ENCODE data around the gene NTM. TPM values are rescaled to one million over a fixed set of nuclear protein-coding genes. Genes with fewer than 3 reads are reported as not detected.
A peak's percentile ranks its signal among the peaks of the same experiment; 100 is the strongest.

The NTM gene
- total RNA-seq, 1 donor from 2014 or later: 2.9 TPM

DNA sequence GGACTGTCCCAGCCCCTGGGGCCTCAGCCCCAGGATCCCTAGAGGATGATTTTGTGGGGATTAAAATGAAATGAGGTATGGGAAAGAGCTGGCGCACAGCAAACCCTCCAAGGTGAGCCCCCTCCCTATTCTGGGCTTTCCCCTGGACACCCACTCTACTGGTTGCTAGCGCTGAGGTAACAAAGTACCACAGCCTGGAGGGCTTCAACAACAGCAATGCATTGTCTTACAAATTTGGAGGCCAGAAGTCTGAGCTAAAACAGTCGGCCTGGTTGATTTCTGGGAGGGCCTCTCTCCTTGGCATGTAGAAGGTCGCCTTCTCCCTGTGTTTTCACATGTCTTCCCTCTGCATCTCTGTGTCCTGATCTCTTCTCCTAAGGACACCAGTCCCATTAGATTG lies 913.6 kb downstream of the NTM start:
- no peak for DNase-seq (ENCODE audit: low spot score)

- no peak for DNase-seq (ENCODE audit: low spot score)
These were observed 914.2 kb downstream of the NTM start for GRCh38 chr11:132284611-132285010.

DNA sequence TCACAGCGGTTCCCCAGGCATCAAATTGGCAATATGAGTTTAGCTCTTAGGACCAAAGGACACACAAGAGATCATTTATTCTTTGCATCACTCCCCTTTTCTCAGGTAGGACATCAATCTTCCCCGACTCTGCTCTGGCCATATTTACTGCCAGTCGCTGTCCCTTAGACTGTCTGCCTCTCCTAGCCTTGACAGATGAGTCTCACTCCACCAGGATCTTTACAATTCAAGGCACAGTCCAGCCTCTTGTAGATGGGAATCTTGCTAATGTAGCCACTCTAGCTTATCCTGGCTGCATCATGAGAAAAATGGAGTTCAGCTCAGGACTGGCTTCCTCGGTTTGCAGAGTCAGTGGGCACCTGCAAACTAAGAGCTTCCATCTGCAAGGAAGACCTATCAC lies 915.2 kb downstream of the NTM start:
- no peak for DNase-seq (ENCODE audit: low spot score)

DNA sequence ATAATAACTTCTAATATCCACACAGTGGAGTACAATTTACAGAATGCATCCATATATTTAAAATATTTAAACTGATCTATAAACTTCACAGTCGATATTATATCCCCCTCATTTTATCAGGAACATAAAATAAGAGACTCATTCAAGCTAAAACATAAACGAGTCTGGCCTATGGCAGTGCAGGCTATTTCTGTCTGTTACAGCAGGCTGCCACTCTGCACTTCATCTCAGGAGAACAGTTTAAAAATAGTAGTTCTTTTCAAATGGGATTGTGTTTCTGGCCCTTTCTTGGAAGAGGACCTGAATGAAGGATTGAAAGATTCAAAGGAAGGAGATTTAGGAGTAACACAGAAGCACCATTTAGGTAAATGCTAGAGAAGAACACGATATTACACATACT lies 915.7 kb downstream of the NTM start:
- DNase-seq (ENCODE audit: low spot score): no peak

- DNase-seq (ENCODE audit: low spot score): no peak
These were observed 917.6 kb downstream of the NTM start for GRCh38 chr11:132288036-132288435.

DNA sequence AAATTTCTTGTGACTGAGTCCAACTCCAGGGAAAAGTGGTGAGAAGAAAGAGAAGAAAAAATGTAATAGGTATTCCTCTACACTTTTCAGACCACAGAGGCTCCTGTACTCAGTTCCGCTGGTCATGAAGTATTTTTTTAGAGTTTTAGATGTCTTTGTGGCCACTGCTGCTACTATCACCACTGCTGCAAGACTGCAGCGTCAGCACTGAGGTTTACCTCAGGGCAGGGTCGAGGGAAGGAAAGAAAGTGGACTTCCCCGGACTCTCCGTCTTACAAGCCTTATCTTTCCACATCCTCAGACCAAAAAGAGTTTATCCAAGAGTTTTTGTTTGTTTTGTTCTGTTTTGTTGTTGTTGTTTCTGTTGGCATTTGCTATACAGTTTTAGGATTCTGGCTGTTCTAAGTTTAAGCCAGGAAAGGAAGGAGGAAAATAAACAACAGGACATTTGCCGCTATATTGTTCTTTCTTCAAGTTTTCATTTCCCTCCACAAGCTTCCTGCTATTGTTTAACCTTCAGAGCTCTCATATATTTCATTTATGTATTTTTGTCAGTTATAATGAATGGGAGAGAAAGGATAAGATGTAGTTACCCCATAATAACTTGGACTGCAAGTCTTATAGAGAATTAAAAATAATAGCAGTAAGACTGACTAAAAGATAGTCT lies 919.3 kb downstream of the NTM start:
- no peak for DNase-seq (ENCODE audit: low spot score)

- DNase-seq (ENCODE audit: low spot score): no peak
These were observed 923.2 kb downstream of the NTM start for GRCh38 chr11:132293586-132293985.

DNA sequence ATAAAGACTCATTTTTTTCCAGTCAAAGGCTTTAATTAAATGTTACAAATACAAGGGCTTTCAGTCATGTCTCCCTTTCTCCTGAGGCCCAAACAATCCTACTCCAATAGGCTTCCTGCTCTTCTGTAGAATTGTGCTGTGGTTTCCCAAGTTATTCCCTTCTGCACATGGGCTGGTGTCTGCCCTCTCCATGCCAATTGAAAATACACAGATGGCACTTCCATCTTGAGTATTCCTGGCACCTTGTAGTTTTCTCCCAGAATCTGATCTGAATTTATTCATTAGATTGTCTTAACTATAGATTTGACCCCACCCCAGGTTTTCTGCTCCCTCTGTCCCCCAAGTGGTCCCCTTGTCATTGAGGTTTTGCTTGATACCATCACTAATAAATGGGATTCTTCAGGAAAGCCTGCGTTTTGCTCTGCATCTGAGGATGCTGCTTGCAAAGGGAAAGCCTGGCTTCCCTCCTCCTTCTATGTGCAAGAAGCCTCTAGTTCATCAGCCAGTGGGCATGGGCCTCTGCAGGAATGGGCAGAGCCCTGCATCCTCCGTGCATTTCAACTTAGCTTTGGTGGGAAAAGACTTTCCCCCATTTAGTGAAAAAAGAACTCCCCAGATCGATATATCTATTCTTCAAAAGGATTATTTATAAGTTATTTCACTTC lies 926.7 kb downstream of the NTM start:
- no peak for DNase-seq (ENCODE audit: low spot score)

DNA sequence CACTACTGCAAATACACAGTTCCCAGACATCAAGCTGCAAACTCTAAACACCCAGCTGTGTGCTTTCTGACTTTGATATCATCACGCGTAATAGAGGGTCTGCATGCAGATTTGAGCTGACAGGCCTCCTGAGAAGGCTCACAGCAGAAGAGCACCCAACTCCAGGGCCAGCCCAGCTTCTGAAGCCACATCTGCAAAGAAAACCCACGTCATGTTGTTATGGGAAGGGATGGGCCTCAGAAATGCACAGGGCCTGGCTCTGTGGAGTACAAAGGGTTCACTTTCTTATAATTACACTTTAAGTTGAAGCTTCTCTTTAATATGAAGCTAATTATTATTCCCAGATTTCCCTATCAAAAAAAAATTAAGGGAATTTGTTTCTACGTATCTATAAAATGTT lies 927.9 kb downstream of the NTM start:
- no peak for DNase-seq (ENCODE audit: low spot score)

GRCh38 chr11:132300283-132300682 lies 929.9 kb downstream of the NTM start:
- DNase-seq (ENCODE audit: low spot score): no peak

GRCh38 chr11:132301465-132301864 lies 931.0 kb downstream of the NTM start:
- no peak for DNase-seq (ENCODE audit: low spot score)

GRCh38 chr11:132301900-132302299 lies 931.5 kb downstream of the NTM start:
- no peak for DNase-seq (ENCODE audit: low spot score)

GRCh38 chr11:132307309-132308020 lies 937.0 kb downstream of the NTM start:
- no peak for DNase-seq (ENCODE audit: low spot score)

DNA sequence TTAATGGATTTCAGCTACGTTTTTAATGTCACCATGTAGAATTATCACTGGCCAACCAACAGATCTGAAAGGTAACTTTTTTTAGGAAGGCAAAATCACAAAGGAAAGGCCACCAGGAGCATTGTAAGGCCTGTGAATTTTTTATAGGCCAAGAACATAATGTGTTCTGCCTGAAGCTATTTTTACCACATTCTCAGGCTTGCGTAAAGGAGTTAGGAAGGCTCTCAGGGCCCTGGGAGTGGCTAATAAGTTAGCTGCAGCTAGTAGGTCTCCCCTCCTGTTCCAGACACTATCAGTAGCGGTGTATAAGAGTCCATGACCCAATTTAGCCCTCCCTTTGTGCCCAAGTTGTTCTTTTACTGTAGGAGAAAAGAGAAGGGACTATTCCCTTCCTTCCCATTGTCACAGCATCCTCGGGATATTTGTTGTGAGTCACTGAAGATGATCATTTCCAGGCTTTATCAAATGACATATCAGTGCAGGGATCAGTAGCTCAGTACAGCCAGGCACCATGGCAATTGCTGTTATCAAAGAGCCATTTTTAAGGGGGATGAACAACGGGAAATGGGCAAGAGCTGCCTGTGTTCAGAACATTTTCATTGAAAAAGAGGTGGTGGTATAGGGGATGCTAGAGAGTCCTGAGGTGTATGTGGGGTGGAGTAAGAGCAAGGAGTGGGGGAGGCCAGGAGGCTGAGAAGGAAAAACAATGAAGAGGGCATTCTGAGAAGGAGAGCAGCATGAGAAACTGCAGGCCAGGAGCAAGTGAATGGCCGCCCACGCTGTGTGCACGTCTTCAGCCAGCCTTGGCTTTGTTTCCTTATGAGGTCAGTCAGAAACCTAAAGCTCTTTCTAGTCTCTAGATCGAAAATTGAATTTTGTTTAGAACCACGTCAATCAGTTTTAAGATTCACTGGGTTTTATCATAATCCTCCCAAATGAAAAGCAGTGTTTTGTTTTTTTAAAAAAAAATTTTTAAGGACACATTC lies 940.3 kb downstream of the NTM start:
- no peak for DNase-seq (ENCODE audit: low spot score)

- no peak for DNase-seq (ENCODE audit: low spot score)
These were observed 941.3 kb downstream of the NTM start for GRCh38 chr11:132311703-132312102.

GRCh38 chr11:132312161-132312560 lies 941.7 kb downstream of the NTM start:
- DNase-seq (ENCODE audit: low spot score): no peak

DNA sequence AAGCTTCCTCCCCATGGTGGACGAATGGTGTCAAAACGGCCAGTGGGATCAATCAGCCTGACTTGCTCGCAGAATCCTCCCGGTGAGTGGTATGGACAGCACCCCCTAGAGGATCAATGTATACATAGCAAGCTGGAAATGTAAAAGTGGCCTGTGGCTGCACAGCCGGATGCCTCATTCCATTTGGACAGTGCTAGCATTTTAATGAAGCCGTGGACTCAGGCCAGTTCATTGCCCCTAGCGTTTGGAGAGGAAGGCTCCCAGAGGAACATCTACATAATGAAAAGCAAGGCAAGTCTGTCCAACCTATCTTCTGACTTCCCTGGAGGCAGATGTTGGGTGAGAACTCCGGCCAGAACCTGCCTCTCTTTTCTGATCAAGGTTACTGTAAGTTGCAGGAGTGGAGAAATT lies 942.3 kb downstream of the NTM start:
- DNase-seq (ENCODE audit: low spot score): no peak

DNA sequence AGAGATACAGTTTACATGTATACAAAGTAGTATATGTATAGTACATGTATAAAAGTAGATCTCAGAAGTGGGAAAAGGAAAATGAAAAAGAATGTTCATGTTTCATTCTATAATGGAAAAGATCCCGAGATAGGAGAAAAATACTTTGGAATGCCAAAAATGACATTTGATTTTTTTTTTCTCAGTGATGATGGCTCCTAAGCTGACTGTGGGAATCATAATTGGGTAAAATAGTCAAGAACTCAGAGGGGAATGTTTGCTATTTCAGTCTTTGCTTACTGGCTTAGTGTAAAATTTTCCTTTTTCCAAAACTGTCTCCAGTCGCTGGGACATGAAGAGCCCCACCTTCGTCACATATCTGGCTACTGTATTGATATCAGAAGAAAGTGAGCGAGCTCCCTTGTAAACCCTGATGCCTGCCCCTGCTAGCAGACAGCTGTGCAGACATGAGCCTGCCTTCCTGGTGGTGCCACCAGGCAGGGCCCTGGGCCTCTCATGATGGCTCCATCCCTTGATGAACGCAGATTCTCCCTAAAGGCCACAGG lies 944.6 kb downstream of the NTM start:
- no peak for DNase-seq (ENCODE audit: low spot score)

DNA sequence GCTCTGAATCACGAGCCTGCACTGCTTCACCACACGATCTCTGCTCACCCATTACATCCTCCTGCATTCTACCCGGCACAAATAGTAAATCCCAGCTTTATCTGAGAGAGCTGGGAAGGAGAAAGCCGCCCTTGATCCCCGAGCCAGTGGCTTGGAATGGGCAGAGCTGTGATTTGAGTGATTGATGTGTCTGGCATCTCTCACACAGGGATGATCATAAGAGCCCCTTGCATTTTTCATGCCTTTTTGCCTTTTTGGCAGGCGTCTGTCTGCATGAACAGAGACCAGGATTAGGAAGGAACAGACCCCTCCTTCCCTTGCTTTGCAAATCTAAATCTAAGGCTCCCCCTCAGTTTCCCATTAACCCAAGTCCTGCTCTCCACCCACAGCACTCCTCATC lies 945.3 kb downstream of the NTM start:
- no peak for DNase-seq (ENCODE audit: low spot score)

DNA sequence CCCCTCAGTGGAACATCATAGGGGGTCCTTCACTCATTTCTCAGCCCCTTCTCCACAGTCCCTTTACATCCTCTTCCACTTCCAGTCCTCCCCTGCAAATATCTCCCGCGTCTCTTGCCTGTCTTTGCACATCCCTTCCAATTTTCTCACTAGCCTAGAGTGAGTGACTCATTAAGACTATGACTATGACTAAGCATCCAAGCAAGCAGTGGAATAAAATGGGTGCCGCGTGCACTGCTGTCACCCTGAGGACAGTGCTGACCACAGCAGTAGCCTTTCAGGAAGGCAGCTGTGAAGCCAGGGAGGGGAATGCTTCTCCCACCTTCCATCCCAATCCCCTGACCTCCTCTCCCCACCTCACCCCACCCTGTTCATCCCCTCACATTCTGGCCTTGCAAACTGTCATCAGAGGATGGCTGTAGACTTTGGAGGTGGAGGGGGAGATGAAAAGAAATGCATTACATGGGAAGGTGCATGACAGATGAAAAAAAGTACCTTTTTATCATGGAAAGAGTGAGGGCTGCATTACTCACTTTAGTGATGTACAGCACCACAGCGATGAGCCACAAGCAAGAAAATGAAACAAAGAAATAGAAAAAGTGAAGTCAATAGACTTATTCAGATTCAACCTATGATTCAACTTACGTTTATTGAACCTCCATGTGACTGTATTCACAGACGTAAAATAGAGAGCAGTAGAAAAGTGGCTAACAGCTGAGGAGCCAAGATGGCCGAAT lies 948.2 kb downstream of the NTM start:
- peak; percentile 33 for DNase-seq (ENCODE audit: low spot score)

All from mesenteric fat pad (tissue), 1 donor.